WI38 (cell line): ENCODE results near the gene MIX23.
"Not testable (repeated sequence)": the region's sequence is repeated elsewhere in the genome, so short reads cannot be mapped to it uniquely, and the experiment has no call there.

Experiments used
- H3K4me3 ChIP-seq: 2 replicates; pipeline ENCODE4 v1.5.1; 2011; ENCODE audit warnings: low read depth, mild to moderate bottlenecking, control low read depth, low read length
- CTCF ChIP-seq: IDR thresholded peaks from 2 replicates; pipeline ENCODE4 v1.5.1; 2012; ENCODE audit warnings: low read depth, mild to moderate bottlenecking, control low read depth, low read length

Gene MIX23

DNA sequence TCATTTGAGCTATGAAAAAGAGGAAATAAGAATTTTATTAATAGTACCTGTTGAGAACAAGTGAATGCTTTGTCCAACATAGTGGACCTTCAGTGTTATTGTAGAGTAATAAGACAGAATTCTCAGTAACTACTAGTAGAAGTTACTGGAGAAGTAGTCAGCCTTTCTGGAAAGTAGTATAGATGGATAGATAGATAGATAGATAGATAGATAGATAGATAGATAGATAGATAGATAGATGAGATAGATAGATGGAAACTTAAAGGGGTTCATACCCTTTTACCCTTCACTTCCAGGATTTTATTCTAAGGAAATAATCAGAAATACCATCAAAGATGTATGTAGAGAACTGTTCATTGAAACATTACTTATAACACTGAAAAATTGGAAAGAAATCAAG lies 6.2 kb upstream of the MIX23 start:
- TF ChIP-seq CTCF: no peak

GRCh38 chr3:122387709-122388108 lies 4.7 kb upstream of the MIX23 start:
- H3K4me3 ChIP-seq: no peak overlapping the region
- no peak for TF ChIP-seq CTCF

More for the DNA sequence above, 6.2 kb upstream of the MIX23 start:
- H3K4me3 ChIP-seq: no peak overlapping the region

GRCh38 chr3:122383771-122384697 lies 1.0 kb upstream of the MIX23 start, which contains the start of gene FAM162A:
Gene FAM162A (plus strand): TSS chr3:122384182. CDS start chr3:122384266, 84 bp downstream.
- peak within 1 kb of the TSS; percentile 96 for H3K4me3 ChIP-seq
- TF ChIP-seq CTCF: peak; percentile 45

DNA sequence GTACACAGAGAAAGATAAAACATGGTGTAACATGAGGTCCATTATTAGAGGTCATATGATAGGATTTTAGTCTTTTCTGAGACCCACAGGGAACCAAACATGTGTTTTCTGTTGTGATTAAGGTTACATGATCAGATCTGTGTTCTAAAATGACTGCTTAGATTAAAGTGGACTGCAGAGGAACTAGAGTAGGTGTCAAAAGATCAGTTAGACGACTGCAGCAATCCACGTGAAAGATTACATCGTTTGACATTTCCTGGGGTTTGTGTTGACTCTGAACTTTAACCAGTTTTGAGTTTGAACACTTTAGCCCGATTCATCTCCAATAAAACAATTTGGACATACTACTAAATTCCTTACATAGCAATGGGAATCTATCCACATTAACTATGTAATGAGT lies 5.1 kb downstream of the MIX23 start:
- no peak overlapping the region for H3K4me3 ChIP-seq
- TF ChIP-seq CTCF: no peak

DNA sequence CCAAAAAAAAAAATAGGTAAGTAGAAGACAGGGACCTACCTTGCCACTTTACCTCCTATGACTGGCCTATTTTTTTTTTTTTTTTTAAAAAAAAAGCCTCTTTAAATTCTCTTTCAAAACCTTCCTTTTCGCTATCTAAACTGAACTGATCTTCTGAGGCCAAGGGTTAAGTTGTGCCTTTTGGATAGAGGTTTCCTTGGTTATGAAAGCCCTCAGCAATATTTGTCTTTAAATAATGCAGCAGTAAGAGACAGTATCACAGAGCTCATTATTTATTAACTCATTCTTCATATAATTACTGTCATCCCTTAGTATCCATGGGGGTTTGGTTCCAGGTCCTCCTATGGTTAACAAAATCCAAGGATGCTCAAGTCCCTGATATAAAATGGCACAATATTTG lies 9.0 kb downstream of the MIX23 start:
- H3K4me3 ChIP-seq: no peak overlapping the region
- TF ChIP-seq CTCF: no peak

DNA sequence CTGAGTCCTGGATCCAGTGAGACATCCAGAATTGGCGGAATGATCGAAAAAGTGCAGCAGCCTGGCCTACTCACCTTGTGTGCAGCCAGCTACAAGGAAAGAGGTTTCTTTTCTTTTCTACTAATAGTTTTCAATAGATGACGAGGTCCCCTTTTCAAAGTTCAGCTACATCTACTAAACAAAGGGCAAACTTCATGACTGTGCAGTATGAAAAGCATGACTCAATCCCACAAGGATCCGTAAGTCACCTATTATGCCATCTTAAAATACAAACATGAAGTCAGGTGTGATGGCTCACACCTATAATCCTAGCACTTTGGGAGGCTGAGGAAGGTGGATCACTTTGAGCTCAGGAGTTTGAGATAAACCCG lies 16.7 kb downstream of the MIX23 start:
- no peak for TF ChIP-seq CTCF
- no peak overlapping the region for H3K4me3 ChIP-seq

- not testable (repeated sequence) for H3K4me3 ChIP-seq
Measured at GRCh38 chr3:122365582-122366378, 17.3 kb downstream of the MIX23 start.
